Measurements from ENCODE around the gene UGT2B7. TPM values are rescaled to one million over a fixed set of nuclear protein-coding genes. Genes with fewer than 3 reads are reported as not detected.

The UGT2B7 gene
- total RNA-seq, 1 donor from 2014 or later, result not detected

- Mint-ChIP-seq H3K4me1 (no peaks in the 10 kb centered on the region), H3K4me3 (no peak overlapping the region), H3K27me3 (no peaks in the 10 kb centered on the region), H3K36me3 (ENCODE audit: low read depth) (no peaks in the 10 kb centered on the region), H3K27ac (no peak overlapping the region), H3K9me3 (no peaks in the 10 kb centered on the region)
- no peak for ATAC-seq (ENCODE audit: low read depth)
- POLR2A ChIA-PET, result no interaction called here
- intact Hi-C loops (cut with micrococcal nuclease), result no loop called here
- CTCF ChIA-PET, result no interaction called here
- no peak for TF ChIP-seq CTCF (IDR thresholded peaks at IDR 0.05)
- DNase-seq, result no peak
Observed at GRCh38 chr4:69115851-69116213, 19.6 kb downstream of the UGT2B7 start.

- ChIA-PET POLR2A (no interaction called here), CTCF (no interaction called here)
Observed at GRCh38 chr4:69116645-69117321, 20.5 kb downstream of the UGT2B7 start.

GRCh38 chr4:69120870-69121269 is 24.6 kb downstream of the UGT2B7 start:
- no peak overlapping the region for H3K27ac Mint-ChIP-seq
- H3K4me3 Mint-ChIP-seq, result no peak overlapping the region
- CTCF ChIA-PET, result no interaction called here
- DNase-seq (no peak), ATAC-seq (ENCODE audit: low read depth) (no peak)
- H3K9me3 Mint-ChIP-seq, result peaks cover 4% of the 10 kb centered on the region
- no peak for TF ChIP-seq CTCF (IDR thresholded peaks at IDR 0.05)
- POLR2A ChIA-PET, result no interaction called here
- H3K4me1 Mint-ChIP-seq, result no peaks in the 10 kb centered on the region
- intact Hi-C loops (cut with micrococcal nuclease), result no loop called here
- no peaks in the 10 kb centered on the region for H3K36me3 Mint-ChIP-seq (ENCODE audit: low read depth)
- no peaks in the 10 kb centered on the region for H3K27me3 Mint-ChIP-seq

More at GRCh38 chr4:69116645-69117321, 20.5 kb downstream of the UGT2B7 start:
- H3K4me1 Mint-ChIP-seq, result no peaks in the 10 kb centered on the region
- intact Hi-C loops (cut with micrococcal nuclease), result no loop called here
- ATAC-seq (ENCODE audit: low read depth) (no peak), DNase-seq (no peak)
- no peaks in the 10 kb centered on the region for H3K36me3 Mint-ChIP-seq (ENCODE audit: low read depth)
- no peaks in the 10 kb centered on the region for H3K27me3 Mint-ChIP-seq
- TF ChIP-seq CTCF (IDR thresholded peaks at IDR 0.05), result no peak
- H3K27ac Mint-ChIP-seq, result no peak overlapping the region
- H3K4me3 Mint-ChIP-seq, result no peak overlapping the region
- peaks cover 2% of the 10 kb centered on the region for H3K9me3 Mint-ChIP-seq

- DNase-seq (no peak), ATAC-seq (ENCODE audit: low read depth) (no peak)
- Mint-ChIP-seq H3K9me3 (peaks cover 4% of the 10 kb centered on the region), H3K4me1 (no peaks in the 10 kb centered on the region), H3K36me3 (ENCODE audit: low read depth) (no peaks in the 10 kb centered on the region), H3K27ac (no peak overlapping the region), H3K4me3 (no peak overlapping the region), H3K27me3 (no peaks in the 10 kb centered on the region)
- ChIA-PET CTCF (no interaction called here), POLR2A (no interaction called here)
- TF ChIP-seq CTCF (IDR thresholded peaks at IDR 0.05), result no peak
- intact Hi-C loops (cut with micrococcal nuclease), result no loop called here
Observed at GRCh38 chr4:69122476-69122875, 26.2 kb downstream of the UGT2B7 start.

- no peaks in the 10 kb centered on the region for H3K4me1 Mint-ChIP-seq
- ChIA-PET CTCF (no interaction called here), POLR2A (no interaction called here)
- no peak for TF ChIP-seq CTCF (IDR thresholded peaks at IDR 0.05)
- no peak for ATAC-seq (ENCODE audit: low read depth)
- intact Hi-C loops (cut with micrococcal nuclease), result no loop called here
- no peaks in the 10 kb centered on the region for H3K36me3 Mint-ChIP-seq (ENCODE audit: low read depth)
- peaks cover 4% of the 10 kb centered on the region for H3K9me3 Mint-ChIP-seq
- no peaks in the 10 kb centered on the region for H3K27me3 Mint-ChIP-seq
- H3K27ac Mint-ChIP-seq, result no peak overlapping the region
- H3K4me3 Mint-ChIP-seq, result no peak overlapping the region
- no peak for DNase-seq
Observed at GRCh38 chr4:69124941-69125340, 28.7 kb downstream of the UGT2B7 start.
